GM19240 (cell line): Measurements from ENCODE around the gene CLTRN.

Source experiments
- DNase-seq: peaks from one replicate; pipeline ENCODE4 v3.0.0; 2011; ENCODE audit warnings: low spot score; ENCODE audit not compliant: insufficient read length

CLTRN gene

DNA sequence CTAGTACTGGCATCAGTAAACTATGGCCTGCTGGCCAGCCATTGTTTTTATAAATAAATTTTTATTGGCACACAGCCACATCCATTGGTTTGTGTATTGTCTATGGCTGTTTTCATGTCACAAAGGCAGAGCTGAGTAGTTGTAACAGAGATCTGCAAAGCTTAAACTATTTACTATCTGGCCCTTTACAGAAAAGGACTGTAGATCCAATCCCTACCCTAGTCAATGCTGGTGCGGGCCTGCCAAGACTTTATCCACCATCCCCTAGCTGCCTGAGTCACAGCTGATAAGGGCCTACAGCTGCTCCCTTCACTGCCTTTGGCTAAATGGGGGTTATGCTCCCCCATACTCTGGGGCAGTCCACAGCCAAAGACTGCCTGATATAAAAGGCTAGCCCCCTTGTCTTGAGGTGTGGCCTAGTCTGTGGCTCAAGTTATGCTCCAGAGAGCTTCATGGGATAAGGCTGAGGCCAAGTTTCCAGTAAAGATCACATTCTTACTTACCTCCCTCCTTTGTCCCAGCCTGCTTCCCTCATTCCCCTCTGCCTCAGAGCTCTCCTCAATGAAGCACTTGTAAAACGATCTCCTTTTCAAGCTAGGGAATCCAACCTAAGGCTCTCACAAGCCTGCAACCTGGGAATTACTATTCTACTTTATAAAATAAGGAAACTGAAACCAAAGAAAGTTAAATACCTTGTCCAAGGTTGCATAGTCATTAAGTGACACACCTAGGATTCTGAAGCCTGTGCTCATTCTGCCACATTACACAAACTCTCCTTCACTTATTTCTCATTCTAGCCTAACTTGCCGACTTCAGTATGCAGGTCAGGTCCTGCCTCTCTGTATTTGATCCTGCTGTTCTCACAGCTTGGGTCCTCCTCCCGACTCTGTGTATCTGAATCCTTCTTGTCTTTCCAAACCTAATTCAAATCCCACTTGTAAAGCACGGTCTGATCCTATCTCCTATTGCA is 84.5 kb downstream of the CLTRN start:
- DNase-seq: no peak
